Memory B cell (primary cell): ENCODE data around the gene PJA2.
"Not testable (repeated sequence)": the region's sequence is repeated elsewhere in the genome, so short reads cannot be mapped to it uniquely, and the experiment has no call there.

ENCODE experiments used
- ATAC-seq: fragments of 150-1000 bp; cut with Tn5 transposase; 2 replicates; pipeline ENCODE4 v1.10.0; 2021; ENCODE audit warnings: low read depth, mild to moderate bottlenecking, moderate library complexity
- DNase-seq, 2 donors: peaks; one replicate each; pipeline ENCODE4 v3.0.0; 2022; ENCODE audit warnings: low spot score in 2 of 2
- H3K27ac Mint-ChIP-seq: one replicate; pipeline ENCODE4 v1.8.0; 2022; ENCODE audit warnings: mild to moderate bottlenecking, moderate library complexity, mixed read lengths
- H3K27me3 Mint-ChIP-seq: one replicate; pipeline ENCODE4 v1.8.0; 2022; ENCODE audit warnings: mixed read lengths
- H3K36me3 Mint-ChIP-seq: one replicate; pipeline ENCODE4 v1.8.0; 2022; ENCODE audit warnings: mild to moderate bottlenecking, mixed read lengths
- H3K4me1 Mint-ChIP-seq: one replicate; pipeline ENCODE4 v1.8.0; 2022; ENCODE audit warnings: mixed read lengths
- H3K4me3 Mint-ChIP-seq: one replicate; pipeline ENCODE4 v1.8.0; 2022; ENCODE audit warnings: mild to moderate bottlenecking, moderate library complexity, mixed read lengths
- H3K9me3 Mint-ChIP-seq: one replicate; pipeline ENCODE4 v1.8.0; 2022; ENCODE audit warnings: mixed read lengths

Gene PJA2

GRCh38 chr5:109416882-109417281 is 7.1 kb upstream of the PJA2 start:
- Mint-ChIP-seq H3K27me3 (peaks cover 2% of the 10 kb centered on the region), H3K27ac (no peak overlapping the region)

GRCh38 chr5:109413921-109414461 is 4.2 kb upstream of the PJA2 start:
- H3K4me1 Mint-ChIP-seq, H3K9me3 Mint-ChIP-seq, H3K4me3 Mint-ChIP-seq, ATAC-seq, H3K27me3 Mint-ChIP-seq, H3K27ac Mint-ChIP-seq, DNase-seq, H3K36me3 Mint-ChIP-seq: not testable (repeated sequence)

More at GRCh38 chr5:109416882-109417281, 7.1 kb upstream of the PJA2 start:
- H3K9me3 Mint-ChIP-seq, result peaks cover 2% of the 10 kb centered on the region
- DNase-seq, result no peak
- ATAC-seq, result no peak
- H3K4me3 Mint-ChIP-seq, result no peak overlapping the region
- H3K36me3 Mint-ChIP-seq, result peaks cover 5% of the 10 kb centered on the region
- no peaks in the 10 kb centered on the region for H3K4me1 Mint-ChIP-seq

- Mint-ChIP-seq H3K27ac (no peak overlapping the region), H3K4me1 (peaks cover 7% of the 10 kb centered on the region), H3K36me3 (peaks cover 5% of the 10 kb centered on the region), H3K4me3 (no peak overlapping the region), H3K27me3 (no peaks in the 10 kb centered on the region), H3K9me3 (peaks cover 2% of the 10 kb centered on the region)
- ATAC-seq (no peak), DNase-seq (no peak)
Measured at GRCh38 chr5:109413458-109413857, 3.7 kb upstream of the PJA2 start.

- H3K36me3 Mint-ChIP-seq, result peaks cover 5% of the 10 kb centered on the region
- peaks cover 7% of the 10 kb centered on the region for H3K4me1 Mint-ChIP-seq
- no peaks in the 10 kb centered on the region for H3K27me3 Mint-ChIP-seq
- ATAC-seq, result no peak
- no peak for DNase-seq
- no peak overlapping the region for H3K4me3 Mint-ChIP-seq
- H3K27ac Mint-ChIP-seq, result no peak overlapping the region
- H3K9me3 Mint-ChIP-seq, result peaks cover 2% of the 10 kb centered on the region
Measured at GRCh38 chr5:109412981-109413402, 3.2 kb upstream of the PJA2 start.

GRCh38 chr5:109411627-109412026 is 1.9 kb upstream of the PJA2 start:
- Mint-ChIP-seq H3K27me3 (no peaks in the 10 kb centered on the region), H3K4me3 (no peak overlapping the region), H3K9me3 (peaks cover 2% of the 10 kb centered on the region), H3K4me1 (peaks cover 13% of the 10 kb centered on the region), H3K27ac (no peak overlapping the region), H3K36me3 (peaks cover 6% of the 10 kb centered on the region)
- no peak for DNase-seq
- no peak for ATAC-seq

GRCh38 chr5:109411149-109411514 is 1.4 kb upstream of the PJA2 start:
- H3K4me1 Mint-ChIP-seq, result peaks cover 17% of the 10 kb centered on the region
- no peak for DNase-seq
- peak overlapping the region; percentile 96 for H3K4me3 Mint-ChIP-seq
- no peaks in the 10 kb centered on the region for H3K27me3 Mint-ChIP-seq
- peak overlapping the region; percentile 98 for H3K27ac Mint-ChIP-seq
- no peak for ATAC-seq
- peaks cover 2% of the 10 kb centered on the region for H3K9me3 Mint-ChIP-seq
- H3K36me3 Mint-ChIP-seq, result peaks cover 6% of the 10 kb centered on the region

- peaks cover 2% of the 10 kb centered on the region for H3K9me3 Mint-ChIP-seq
- ATAC-seq, result peak; percentile 1
- H3K36me3 Mint-ChIP-seq, result peaks cover 6% of the 10 kb centered on the region
- peak overlapping the region; percentile 96 for H3K4me3 Mint-ChIP-seq
- H3K4me1 Mint-ChIP-seq, result peaks cover 20% of the 10 kb centered on the region
- H3K27ac Mint-ChIP-seq, result peak overlapping the region; percentile 98
- no peaks in the 10 kb centered on the region for H3K27me3 Mint-ChIP-seq
- DNase-seq, result peak; percentile 25 to 44
Measured at GRCh38 chr5:109410389-109411148, 795 bp upstream of the PJA2 start.

- ATAC-seq, result peak; percentile 54
- Mint-ChIP-seq H3K9me3 (no peaks in the 10 kb centered on the region), H3K4me3 (peak overlapping the region; percentile 96), H3K27ac (peak overlapping the region; percentile 98), H3K36me3 (peaks cover 7% of the 10 kb centered on the region), H3K27me3 (no peaks in the 10 kb centered on the region), H3K4me1 (peaks cover 24% of the 10 kb centered on the region)
- DNase-seq, result peak; percentile 78
Measured at GRCh38 chr5:109408991-109409843, 557 bp downstream of the PJA2 start.

GRCh38 chr5:109407913-109408312 is 1.9 kb downstream of the PJA2 start:
- Mint-ChIP-seq H3K27ac (peak overlapping the region; percentile 98), H3K9me3 (no peaks in the 10 kb centered on the region), H3K4me1 (peaks cover 27% of the 10 kb centered on the region), H3K36me3 (peaks cover 9% of the 10 kb centered on the region), H3K4me3 (peak overlapping the region; percentile 68), H3K27me3 (no peaks in the 10 kb centered on the region)
- DNase-seq (no peak), ATAC-seq (no peak)

GRCh38 chr5:109406719-109407118 is 3.1 kb downstream of the PJA2 start:
- H3K27ac Mint-ChIP-seq, result peak overlapping the region; percentile 67
- H3K27me3 Mint-ChIP-seq, result no peaks in the 10 kb centered on the region
- no peak overlapping the region for H3K4me3 Mint-ChIP-seq
- H3K36me3 Mint-ChIP-seq, result peaks cover 11% of the 10 kb centered on the region
- ATAC-seq (no peak), DNase-seq (no peak)
- no peaks in the 10 kb centered on the region for H3K9me3 Mint-ChIP-seq
- peaks cover 35% of the 10 kb centered on the region for H3K4me1 Mint-ChIP-seq

- Mint-ChIP-seq H3K27ac (no peak overlapping the region), H3K36me3 (peaks cover 16% of the 10 kb centered on the region), H3K4me1 (peaks cover 35% of the 10 kb centered on the region), H3K4me3 (no peak overlapping the region), H3K27me3 (no peaks in the 10 kb centered on the region), H3K9me3 (no peaks in the 10 kb centered on the region)
- DNase-seq (no peak), ATAC-seq (no peak)
Measured at GRCh38 chr5:109404428-109404960, 5.3 kb downstream of the PJA2 start.

- no peak for DNase-seq
- Mint-ChIP-seq H3K9me3 (no peaks in the 10 kb centered on the region), H3K4me3 (no peak overlapping the region), H3K27ac (no peak overlapping the region), H3K36me3 (peaks cover 18% of the 10 kb centered on the region), H3K4me1 (peaks cover 40% of the 10 kb centered on the region), H3K27me3 (no peaks in the 10 kb centered on the region)
- ATAC-seq, result no peak
Measured at GRCh38 chr5:109403469-109403868, 6.3 kb downstream of the PJA2 start.

- Mint-ChIP-seq H3K36me3 (peaks cover 20% of the 10 kb centered on the region), H3K27ac (no peak overlapping the region), H3K4me3 (peak overlapping the region; percentile 21), H3K9me3 (no peaks in the 10 kb centered on the region), H3K27me3 (no peaks in the 10 kb centered on the region), H3K4me1 (peaks cover 30% of the 10 kb centered on the region)
- DNase-seq (no peak), ATAC-seq (no peak)
Measured at GRCh38 chr5:109399092-109399759, 10.5 kb downstream of the PJA2 start.
